PC-9 (cell line): ENCODE data around the gene ETF1. TPM values are rescaled to one million over a fixed set of nuclear protein-coding genes. Genes with fewer than 3 reads are reported as not detected.

ENCODE experiments used
- BruUV-seq: library from RNA; stranded (reverse); fragments of 400-500 nt; replicated peaks from 2 replicates; lab custom pipeline; 2021; lab: Mats Ljungman, UMichigan
- CTCF ChIA-PET: fragments of 300-600 bp; sonication (Branson Sonifier 250); formaldehyde crosslinking; loops from one replicate; lab custom pipeline; 2022; ENCODE audit warnings: antibody characterized with exemption; lab: Charles Lee
- POLR2A ChIA-PET: fragments of 300-600 bp; sonication (Branson Sonifier 250); formaldehyde crosslinking; loops from one replicate; lab custom pipeline; 2022; ENCODE audit warnings: antibody characterized with exemption; ENCODE audit not compliant: unreplicated experiment; lab: Charles Lee
- DNase-seq, 2 experiments: peaks; one replicate each; pipeline versions ENCODE4 v3.0.0 to v3.0.0-alpha.2; 2015 to 2022; ENCODE audit warnings: mixed read lengths in 1 of 2
- H2AFZ ChIP-seq: fragments of 200-600 bp; sonication (generic); 2 replicates; pipeline ENCODE4 v1.8.1; 2017; ENCODE audit warnings: antibody characterized with exemption
- H3F3A ChIP-seq: fragments of 200-600 bp; sonication (generic); 2 replicates; pipeline ENCODE4 v1.8.1; 2017; ENCODE audit warnings: antibody characterized with exemption, mild to moderate bottlenecking, low read depth; ENCODE audit not compliant: insufficient read depth
- H3K27ac ChIP-seq: fragments of 200-600 bp; sonication (generic); 2 replicates; pipeline ENCODE4 v1.6.1; 2016; ENCODE audit warnings: mixed run types
- H3K27me3 ChIP-seq: fragments of 200-600 bp; sonication (generic); 2 replicates; pipeline ENCODE4 v1.6.1; 2016; ENCODE audit warnings: low read depth, mixed run types; ENCODE audit not compliant: insufficient read depth
- H3K36me3 ChIP-seq: fragments of 200-600 bp; sonication (generic); 2 replicates; pipeline ENCODE4 v1.6.1; 2016; ENCODE audit warnings: low read depth, mixed run types
- H3K4me1 ChIP-seq: fragments of 200-600 bp; sonication (generic); replicated peaks from 2 replicates; pipeline ENCODE4 v1.6.1; 2016; ENCODE audit warnings: mixed run types; ENCODE audit not compliant: insufficient read depth
- H3K4me2 ChIP-seq: fragments of 200-600 bp; sonication (generic); 2 replicates; pipeline ENCODE4 v1.6.1; 2017; ENCODE audit warnings: mixed run types
- H3K4me3 ChIP-seq: fragments of 200-600 bp; sonication (generic); 2 replicates; pipeline ENCODE4 v1.6.1; 2016; ENCODE audit warnings: mixed run types
- H3K79me2 ChIP-seq: fragments of 200-600 bp; sonication (generic); 2 replicates; pipeline ENCODE4 v1.6.1; 2017; ENCODE audit warnings: low read depth, mixed run types
- H3K9me2 ChIP-seq: fragments of 200-600 bp; sonication (generic); 2 replicates; pipeline ENCODE4 v1.8.1; 2017; ENCODE audit warnings: mild to moderate bottlenecking; ENCODE audit not compliant: insufficient read depth
- H3K9me3 ChIP-seq: fragments of 200-600 bp; sonication (generic); 2 replicates; pipeline ENCODE4 v1.8.1; 2016; ENCODE audit warnings: low read depth; ENCODE audit not compliant: insufficient read depth
- H4K20me1 ChIP-seq: fragments of 200-600 bp; sonication (generic); 2 replicates; pipeline ENCODE4 v1.8.1; 2017; ENCODE audit not compliant: insufficient read depth
- EZH2 ChIP-seq: fragments of 200-600 bp; sonication (generic); IDR thresholded peaks from 2 replicates; pipeline ENCODE4 v1.8.0; 2017; ENCODE audit warnings: antibody characterized with exemption, low read depth
- intact Hi-C: fragments of 100-400 bp; cut with micrococcal nuclease; formaldehyde crosslinking; loops from one replicate; pipeline ENCODE4 v1.10.0; 2022; ENCODE audit not compliant: unreplicated experiment
- total RNA-seq: library from RNA; stranded (reverse); gene quantifications from 2 replicates; pipeline ENCODE4 v1.2.3, GENCODE V29; 2021
- TF ChIP-seq, protein P1 (sequence below): fragments of 200-600 bp; sonication (generic); conservative IDR thresholded peaks from 2 replicates; pipeline ENCODE4 v1.6.1; 2017; ENCODE audit warnings: mixed run types, antibody characterized with exemption, mild to moderate bottlenecking, moderate library complexity

Gene ETF1
- total RNA-seq, 1 experiment from 2014 or later: 84.9 TPM

GRCh38 chr5:138458384-138458783 is 84.7 kb downstream of the ETF1 start:
- no peak for DNase-seq
- no peaks in the 10 kb centered on the region for H4K20me1 ChIP-seq
- H3K4me3 ChIP-seq: no peak overlapping the region
- no peaks in the 10 kb centered on the region for H3K9me3 ChIP-seq
- no peaks in the 10 kb centered on the region for H3K9me2 ChIP-seq
- H3K79me2 ChIP-seq: no peaks in the 10 kb centered on the region
- TF ChIP-seq, protein P1, sequence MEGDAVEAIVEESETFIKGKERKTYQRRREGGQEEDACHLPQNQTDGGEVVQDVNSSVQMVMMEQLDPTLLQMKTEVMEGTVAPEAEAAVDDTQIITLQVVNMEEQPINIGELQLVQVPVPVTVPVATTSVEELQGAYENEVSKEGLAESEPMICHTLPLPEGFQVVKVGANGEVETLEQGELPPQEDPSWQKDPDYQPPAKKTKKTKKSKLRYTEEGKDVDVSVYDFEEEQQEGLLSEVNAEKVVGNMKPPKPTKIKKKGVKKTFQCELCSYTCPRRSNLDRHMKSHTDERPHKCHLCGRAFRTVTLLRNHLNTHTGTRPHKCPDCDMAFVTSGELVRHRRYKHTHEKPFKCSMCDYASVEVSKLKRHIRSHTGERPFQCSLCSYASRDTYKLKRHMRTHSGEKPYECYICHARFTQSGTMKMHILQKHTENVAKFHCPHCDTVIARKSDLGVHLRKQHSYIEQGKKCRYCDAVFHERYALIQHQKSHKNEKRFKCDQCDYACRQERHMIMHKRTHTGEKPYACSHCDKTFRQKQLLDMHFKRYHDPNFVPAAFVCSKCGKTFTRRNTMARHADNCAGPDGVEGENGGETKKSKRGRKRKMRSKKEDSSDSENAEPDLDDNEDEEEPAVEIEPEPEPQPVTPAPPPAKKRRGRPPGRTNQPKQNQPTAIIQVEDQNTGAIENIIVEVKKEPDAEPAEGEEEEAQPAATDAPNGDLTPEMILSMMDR: no peak
- no peak for TF ChIP-seq EZH2
- BruUV-seq: no TSS peak
- peaks cover 2% of the 10 kb centered on the region for H3K4me1 ChIP-seq
- no peak overlapping the region for H2AFZ ChIP-seq
- H3K27me3 ChIP-seq: 0 out of 2 replicates have a peak, but pooled peaks cover 8% of the 10 kb centered on the region
- H3K4me2 ChIP-seq: no peak overlapping the region
- ChIA-PET POLR2A (no interaction called here), CTCF (no interaction called here)
- H3K27ac ChIP-seq: no peak overlapping the region
- no peaks in the 10 kb centered on the region for H3K36me3 ChIP-seq
- intact Hi-C loops: no loop called here
- peaks cover 4% of the 10 kb centered on the region; the same call in 1 of the 2 replicates for H3F3A ChIP-seq

GRCh38 chr5:138457531-138458275 is 85.3 kb downstream of the ETF1 start:
- TF ChIP-seq, protein P1: no peak
- TF ChIP-seq EZH2: no peak
- BruUV-seq: no TSS peak
- no peak overlapping the region for H3K27ac ChIP-seq
- H3K9me3 ChIP-seq: no peaks in the 10 kb centered on the region
- H4K20me1 ChIP-seq: no peaks in the 10 kb centered on the region
- intact Hi-C loops: no loop called here
- H3K4me1 ChIP-seq: no peaks in the 10 kb centered on the region
- ChIA-PET POLR2A (no interaction called here), CTCF (no interaction called here)
- no peak for DNase-seq
- H3K4me2 ChIP-seq: no peak overlapping the region
- no peaks in the 10 kb centered on the region for H3K36me3 ChIP-seq
- peaks cover 4% of the 10 kb centered on the region; the same call in 1 of the 2 replicates for H3F3A ChIP-seq
- H3K27me3 ChIP-seq: 0 out of 2 replicates have a peak, but pooled peaks cover 8% of the 10 kb centered on the region
- H2AFZ ChIP-seq: no peak overlapping the region
- no peak overlapping the region for H3K4me3 ChIP-seq
- H3K9me2 ChIP-seq: no peaks in the 10 kb centered on the region
- H3K79me2 ChIP-seq: no peaks in the 10 kb centered on the region

Other genes starting within 250 kb of the ETF1 start
- 36.2 and 39.5 TPM in 2 replicates for gene CDC25C, start 211.4 kb downstream of the ETF1 start, total RNA-seq
- 46.6 and 65.1 TPM in 2 replicates for gene FAM53C, start 205.0 kb downstream of the ETF1 start, total RNA-seq
- 75.0 and 76.7 TPM in 2 replicates for gene KDM3B, start 190.6 kb downstream of the ETF1 start, total RNA-seq
- gene REEP2, start 104.2 kb downstream of the ETF1 start, total RNA-seq: 0.87 and 1.3 TPM in 2 replicates
- gene EGR1, start 77.8 kb downstream of the ETF1 start, total RNA-seq: 24.7 and 31.0 TPM in 2 replicates
- 252 and 256 TPM in 2 replicates for gene HSPA9, start 32.2 kb upstream of the ETF1 start, total RNA-seq
- 91.7 and 94.0 TPM in 2 replicates for gene CTNNA1, start 210.2 kb upstream of the ETF1 start, total RNA-seq